Brain pericyte (primary cell): Measurements from ENCODE around the gene CUL4B.
"Not testable (repeated sequence)": the region's sequence is repeated elsewhere in the genome, so short reads cannot be mapped to it uniquely, and the experiment has no call there.

Experiments
- DNase-seq: peaks from one replicate; pipeline ENCODE4 v3.0.0-alpha.2; 2012; ENCODE audit warnings: low read depth, low spot score

Gene CUL4B

DNA sequence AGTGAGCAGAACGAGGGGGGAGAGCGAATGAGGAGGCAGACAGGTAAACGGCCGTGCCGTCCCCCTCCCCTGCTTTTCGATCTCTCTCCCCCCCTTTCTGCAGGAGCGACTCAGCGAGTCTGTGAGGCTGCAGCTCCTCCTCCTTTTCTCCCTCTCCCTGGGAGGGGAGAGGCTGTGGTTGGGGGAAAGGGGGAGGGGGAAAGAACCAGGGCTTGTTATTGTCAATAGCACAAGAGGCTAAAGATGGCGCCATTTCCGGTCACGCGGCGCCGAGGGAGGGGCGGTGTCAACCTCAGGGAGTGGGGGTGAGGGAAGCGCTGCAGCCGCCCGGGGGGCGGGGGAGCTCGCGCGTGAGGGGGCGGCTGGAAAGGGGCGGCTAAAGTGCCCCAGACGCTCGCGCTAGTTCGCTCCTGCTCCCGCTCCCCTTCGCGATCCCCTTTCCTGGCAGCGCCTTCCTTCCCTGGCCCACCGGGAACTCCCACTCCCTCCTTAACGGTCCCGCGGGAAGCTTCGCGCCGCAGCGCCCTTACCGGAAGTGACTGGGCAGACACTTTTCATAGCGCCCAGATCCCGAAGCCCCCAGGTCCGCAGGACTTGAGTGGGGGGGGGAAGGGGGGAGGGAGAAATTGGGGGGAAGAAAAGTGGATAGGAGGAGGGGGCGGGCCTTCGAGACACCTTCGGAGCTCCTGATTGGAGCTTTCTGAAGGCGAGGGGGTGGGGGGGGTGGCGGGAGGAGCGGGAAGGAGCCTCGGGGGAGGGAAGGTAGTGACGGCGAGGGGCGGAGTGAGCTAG lies at the start of gene CUL4B:
CUL4B (minus strand) TSS at position 121 of the 792 bp plus-strand sequence. CDS start 324 bp downstream, outside the sequence.
- DNase-seq, result peak; percentile 87

DNA sequence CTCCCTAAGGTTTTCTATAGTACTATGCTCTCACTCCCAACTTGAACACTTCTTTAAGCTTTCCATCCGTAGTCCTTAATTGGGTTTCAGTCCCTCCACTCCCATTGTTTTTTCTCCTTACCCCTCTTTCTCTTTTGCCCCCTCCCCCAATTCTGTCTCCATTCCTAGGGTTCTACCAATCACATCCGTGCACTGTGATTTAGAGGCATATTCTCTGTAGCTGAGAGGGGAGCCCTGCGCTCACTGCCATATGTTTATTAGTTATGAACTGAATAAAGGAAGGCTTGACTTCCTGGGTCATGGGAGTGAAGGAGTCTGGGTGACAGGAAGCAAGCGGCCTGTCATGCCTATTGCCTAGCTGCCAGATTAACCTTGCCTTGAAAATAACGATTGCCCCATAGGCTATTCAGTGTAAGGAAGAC lies 43.6 kb upstream of the CUL4B start:
- no peak for DNase-seq

DNA sequence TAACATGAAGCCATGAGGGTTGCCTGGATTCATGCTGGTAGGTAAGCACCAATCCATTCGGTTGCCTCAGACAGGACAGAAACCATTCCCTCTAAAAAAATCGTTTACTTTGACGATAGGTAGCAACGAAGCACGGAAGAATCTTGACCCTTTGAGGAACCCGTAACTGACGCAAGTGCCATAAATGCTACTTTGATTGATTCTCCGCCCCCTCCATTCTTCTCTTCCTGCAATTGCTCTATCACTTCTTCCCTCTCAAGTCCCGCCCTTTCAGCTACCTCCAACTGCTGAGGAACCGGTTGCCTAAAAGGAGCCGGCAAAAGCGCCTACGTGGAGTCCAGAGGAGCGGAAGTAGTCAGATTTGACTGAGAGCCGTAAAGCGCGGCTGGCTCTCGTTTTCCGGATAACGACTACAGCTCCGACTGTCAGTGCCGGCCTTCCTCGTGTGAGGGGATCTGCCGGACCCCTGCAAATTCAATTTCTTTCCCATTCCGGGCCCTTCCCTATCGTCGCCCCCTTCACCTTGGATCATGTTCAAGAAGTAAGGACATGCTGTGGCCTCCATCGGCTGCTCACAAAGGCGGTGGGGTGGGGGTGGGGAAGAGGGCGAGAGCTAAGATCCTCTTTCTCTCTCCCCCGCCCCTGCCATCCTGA lies 43.1 kb upstream of the CUL4B start, which contains the start of gene MCTS1:
MCTS1 (plus strand) TSS at position 395 of the 654 bp plus-strand sequence; CDS start at position 531, 136 bp downstream.
- DNase-seq, result peak; percentile 81

DNA sequence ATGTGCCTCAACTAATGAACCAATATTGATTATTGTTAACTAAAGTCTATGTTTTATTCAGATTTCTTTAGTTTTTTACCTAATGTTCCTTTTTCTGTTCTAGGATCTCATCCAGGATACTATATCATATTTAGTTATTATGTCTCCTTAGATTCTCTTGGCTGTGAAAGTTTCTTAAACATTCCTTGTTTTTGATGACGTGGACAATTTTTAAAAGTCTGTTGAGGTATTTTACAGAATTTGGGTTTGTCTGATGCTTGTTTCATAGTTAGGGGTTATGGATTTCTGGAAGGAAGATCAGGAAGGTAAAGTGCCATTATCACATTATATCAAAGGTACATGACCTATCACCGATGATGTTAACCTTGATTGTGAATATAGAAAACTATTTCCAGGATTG lies 24.9 kb upstream of the CUL4B start:
- no peak for DNase-seq

DNA sequence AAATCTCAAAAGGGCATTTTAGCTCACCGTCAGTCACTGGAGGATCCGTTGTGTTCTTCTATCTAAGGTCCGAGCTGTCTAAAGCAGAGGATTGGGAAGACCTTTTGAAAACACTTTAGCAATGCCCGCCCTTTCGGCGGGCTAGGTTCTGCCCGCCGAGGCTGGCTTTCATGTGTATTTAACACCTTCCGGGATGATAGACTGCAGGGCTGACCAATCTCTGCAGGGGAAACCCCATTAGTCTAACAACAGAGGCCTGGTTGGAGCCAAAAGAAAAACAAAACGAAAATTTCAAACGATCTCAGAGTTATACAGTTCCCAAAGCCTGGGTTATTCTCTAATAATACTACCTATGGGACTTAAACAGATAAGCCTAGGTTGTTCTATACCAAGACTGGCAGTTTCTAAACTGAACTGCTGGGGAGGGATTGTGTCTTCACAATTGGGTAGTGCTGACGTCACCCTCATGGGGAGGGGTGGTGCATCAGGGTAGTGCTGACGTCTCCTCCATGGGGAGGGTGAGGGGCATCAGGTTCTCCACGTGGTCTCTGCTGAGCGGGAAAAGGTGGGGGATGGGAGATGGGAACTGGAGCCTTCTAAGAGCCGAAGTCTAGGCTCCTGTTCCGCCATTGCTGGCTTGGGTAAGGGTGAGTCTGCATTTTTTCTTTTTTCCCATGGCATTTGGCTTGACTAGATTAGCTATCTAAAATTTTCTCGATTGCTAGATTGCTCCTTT lies 14.8 kb upstream of the CUL4B start:
- DNase-seq, result no peak

DNA sequence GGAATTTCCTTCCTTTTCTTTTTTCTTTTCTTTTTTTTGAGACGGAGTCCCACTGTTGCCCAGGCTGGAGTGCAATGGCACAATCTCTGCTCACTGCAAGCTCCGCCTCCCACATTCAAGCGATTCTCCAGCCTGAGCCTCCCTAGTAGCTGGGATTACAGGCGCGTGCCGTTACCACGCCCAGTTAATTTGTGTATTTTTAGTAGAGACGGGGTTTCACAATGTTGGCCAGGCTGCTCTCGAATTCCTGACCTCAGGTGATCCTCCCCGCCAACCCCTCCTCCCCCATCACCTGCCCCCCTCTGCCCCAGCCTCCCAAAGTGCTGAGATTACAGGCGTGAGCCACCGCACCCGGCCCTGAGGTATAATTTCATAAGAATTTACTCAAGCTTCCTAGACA lies 13.0 kb upstream of the CUL4B start:
- not testable (repeated sequence) for DNase-seq

DNA sequence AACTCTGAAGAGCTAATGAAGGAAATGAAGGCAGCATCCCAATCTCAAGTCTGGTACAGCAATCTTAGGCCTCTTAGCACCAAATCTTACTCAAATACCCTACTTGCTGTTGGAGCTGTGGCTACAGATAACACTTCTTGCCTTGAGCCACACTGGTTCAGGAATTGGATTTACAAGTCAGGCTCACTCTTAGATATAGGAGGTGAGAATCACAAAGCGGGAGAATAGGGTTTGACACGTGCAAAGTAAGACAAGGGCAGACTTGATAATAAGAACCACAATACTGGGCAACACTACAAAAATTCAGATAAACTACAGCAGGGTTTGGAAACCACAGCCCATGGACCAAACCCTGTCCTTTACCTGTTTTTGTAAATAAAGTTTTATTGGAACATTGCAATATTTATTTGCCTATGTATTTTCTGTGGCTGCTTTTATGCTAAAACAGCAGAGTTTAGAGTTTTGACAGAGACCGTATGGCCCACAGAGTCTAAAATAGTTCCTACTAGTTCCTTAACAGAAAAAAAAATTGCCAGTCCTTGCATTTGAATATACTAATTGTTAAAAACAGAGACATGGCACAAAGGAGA lies 9.3 kb upstream of the CUL4B start:
- no peak for DNase-seq

DNA sequence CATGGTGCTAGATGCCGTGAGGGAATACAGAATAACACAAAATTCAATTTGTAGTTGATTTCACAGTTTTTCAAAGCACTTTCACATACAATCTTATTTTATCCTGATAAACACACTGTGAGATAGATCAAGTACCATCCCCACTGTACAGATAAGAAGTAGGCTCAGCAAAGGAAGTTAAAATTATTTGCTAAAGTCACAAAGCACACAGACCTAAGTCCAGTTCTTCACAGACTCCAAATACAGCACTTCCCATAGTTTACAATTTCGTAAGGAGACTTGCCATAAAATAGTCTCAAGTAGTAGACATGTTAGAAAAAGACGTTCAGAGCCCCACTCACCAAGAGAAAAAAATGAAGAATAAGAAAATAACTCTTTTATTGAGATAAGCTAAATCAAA lies 7.8 kb upstream of the CUL4B start:
- DNase-seq, result no peak

DNA sequence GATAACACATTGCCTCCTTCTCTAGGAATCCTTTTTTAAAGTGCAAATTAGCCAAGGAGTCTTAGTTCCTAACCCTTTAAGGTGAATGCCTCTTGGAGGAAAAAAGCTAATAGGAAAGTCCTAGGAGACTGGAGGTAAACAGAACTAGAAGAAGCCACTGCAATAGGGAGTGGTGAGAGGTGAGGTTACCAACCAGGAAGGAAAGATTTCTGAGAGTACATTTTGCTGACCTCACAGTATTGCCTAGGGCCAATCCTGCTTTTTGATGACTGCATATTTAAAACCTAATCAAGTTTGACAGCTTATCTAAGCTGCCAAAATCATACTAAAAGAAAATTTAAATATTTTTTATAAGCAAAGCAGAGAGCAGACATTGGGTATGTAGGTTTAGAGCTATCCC lies 7.3 kb upstream of the CUL4B start:
- no peak for DNase-seq

DNA sequence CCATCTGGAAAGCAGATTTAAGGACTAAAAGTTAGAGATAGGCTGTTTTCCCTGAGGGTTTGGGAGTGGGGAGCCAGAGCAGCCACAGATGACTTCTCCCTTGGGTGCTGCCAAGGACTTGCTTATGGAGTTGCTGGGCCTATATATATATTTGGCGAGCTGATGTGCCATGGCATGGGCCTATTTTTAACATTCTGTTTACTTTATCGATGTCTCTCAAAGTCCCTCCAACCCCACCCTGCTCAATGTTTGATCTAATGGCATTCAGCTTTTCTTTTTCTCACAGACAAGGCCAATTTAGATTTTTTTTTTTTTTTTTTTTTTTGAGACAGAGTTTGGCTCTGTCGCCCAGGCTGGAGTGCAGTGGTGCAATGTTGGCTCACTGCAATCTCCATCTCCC lies 6.1 kb upstream of the CUL4B start:
- no peak for DNase-seq

DNA sequence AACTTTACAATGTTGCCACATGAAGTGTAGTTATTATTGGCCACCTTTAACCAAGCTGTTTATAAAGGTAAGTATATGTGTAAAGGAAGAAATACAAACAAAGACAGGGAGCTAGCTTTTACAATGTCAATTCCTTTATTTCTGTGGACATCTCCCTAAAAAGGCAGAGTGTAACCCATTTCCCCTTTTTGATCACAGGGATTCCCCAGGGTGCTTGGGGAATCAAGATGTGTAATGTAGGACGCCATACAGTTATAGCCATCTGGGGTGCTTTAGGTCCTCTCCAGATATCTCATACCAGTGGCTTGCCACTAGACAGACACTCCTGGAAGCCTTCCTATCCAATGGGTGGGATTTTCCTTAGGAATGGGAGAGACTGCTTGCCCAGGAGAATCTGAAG lies 4.2 kb upstream of the CUL4B start:
- DNase-seq, result no peak

DNA sequence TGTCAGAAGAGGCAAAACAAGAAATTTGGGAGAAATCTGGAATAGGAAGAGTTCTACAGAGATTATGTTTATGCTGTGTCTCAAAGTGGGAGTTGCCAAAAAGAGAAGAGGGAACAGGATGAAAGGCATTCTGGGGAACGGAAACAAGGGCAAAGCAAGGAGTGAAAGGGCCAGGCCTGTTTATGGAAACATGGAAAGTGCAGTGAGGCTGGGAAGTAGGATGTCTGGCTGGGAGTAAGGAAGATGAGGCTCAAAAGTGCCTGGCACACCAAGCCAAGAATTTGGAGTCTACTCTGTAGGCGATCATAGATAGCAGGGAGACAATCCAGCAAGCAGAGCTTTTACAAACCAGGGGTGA lies 1.8 kb upstream of the CUL4B start:
- DNase-seq, result no peak

DNA sequence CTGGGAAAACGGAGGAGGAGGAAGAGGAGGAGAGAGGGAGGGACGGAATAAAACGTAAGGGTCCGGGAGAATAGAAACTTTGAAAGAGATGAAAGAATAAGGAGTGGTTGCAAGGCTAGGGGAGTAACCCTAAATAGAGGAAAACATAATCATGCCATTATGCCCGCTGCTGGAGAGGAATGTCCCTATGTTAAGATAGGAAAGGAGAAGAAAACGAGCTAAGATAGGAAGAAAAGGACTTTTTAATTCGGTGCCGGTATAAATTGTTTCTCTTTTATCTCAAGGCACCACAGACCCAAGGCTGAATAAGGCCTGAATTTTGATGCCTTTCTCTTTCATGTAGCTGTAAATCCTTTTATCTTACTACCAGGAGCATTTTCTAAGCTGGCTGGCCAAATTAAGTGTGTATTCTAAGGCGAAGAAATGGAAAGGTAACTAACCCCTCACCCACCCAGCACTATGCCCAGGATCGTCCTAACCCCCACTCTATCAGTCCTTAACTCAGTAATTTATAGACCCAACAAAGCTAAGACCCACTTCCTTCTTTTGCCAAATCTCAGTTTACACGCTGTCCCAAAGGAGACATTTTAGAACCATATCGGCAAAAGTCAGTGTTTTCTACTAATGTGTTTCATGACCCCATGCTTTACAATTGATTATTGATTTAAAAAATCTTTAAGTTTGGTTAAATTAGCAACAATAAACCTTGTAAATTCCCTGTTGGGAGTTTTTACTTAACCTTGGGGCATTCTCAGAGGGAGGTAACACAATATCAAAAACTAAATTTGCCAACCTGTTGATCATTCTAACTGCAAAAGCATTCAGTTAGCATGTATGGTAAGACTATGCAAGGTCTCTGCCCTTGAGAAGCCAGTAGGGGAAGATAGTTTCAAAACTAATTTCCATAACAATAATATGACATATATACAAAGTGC lies 1.1 kb upstream of the CUL4B start:
- no peak for DNase-seq

DNA sequence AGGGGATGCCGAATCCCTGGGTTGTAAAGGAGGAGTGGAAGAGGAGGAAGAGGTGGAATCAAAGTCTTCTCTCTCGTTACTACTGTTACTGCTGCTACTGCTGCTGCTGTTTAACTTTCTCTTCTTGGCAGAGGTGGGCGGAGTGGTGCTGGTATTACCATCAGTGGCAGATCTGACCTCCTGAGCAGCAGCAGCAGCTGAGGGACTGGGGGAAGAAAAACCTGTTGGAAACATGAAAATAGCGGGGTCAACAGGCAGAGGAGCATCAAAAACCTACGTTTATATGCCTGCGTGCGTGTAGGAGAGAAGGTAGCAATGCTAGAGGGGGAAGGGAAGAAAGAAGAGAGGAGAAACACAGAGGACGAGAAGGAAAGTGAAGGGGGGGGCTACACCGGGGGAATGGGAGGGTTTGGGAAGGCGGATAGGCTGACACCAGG lies 339 bp downstream of the CUL4B start:
- no peak for DNase-seq

DNA sequence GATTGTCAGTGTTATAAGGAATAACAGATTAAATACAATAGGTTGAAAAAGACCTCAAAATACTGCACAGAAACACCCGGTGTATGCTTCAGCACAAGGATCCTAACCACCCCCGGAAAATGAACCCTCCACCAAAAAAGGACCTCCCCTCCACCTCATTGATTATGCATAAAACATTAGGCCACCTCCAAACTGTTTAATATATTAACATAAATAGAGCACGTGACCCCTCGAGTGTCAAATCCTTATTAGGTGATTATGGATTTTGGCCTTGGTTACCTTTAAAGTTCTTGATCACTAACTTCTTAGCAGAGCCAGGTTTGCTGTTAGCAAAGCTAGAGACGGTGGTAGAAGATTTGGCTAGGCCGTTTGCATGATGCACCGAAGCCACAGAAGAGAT lies 958 bp downstream of the CUL4B start:
- no peak for DNase-seq

DNA sequence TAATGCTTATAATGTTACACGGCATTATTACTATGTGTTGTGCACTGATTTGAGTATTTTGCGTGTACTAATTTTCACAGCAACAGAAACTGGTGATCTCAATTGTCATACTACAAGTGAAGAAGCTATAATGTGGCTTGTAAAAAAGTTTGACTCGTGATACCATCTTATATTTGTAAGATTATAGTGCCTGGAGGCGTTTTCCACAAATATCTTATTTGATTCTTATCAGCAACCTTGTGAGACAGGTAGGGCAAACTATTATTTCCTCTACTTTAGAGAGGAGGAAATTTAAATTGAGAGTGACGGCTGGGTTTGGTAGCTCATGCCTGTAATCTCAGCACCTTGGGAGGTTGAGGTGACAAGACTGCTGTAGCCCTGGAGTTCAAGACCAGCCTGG lies 4.5 kb downstream of the CUL4B start:
- no peak for DNase-seq

DNA sequence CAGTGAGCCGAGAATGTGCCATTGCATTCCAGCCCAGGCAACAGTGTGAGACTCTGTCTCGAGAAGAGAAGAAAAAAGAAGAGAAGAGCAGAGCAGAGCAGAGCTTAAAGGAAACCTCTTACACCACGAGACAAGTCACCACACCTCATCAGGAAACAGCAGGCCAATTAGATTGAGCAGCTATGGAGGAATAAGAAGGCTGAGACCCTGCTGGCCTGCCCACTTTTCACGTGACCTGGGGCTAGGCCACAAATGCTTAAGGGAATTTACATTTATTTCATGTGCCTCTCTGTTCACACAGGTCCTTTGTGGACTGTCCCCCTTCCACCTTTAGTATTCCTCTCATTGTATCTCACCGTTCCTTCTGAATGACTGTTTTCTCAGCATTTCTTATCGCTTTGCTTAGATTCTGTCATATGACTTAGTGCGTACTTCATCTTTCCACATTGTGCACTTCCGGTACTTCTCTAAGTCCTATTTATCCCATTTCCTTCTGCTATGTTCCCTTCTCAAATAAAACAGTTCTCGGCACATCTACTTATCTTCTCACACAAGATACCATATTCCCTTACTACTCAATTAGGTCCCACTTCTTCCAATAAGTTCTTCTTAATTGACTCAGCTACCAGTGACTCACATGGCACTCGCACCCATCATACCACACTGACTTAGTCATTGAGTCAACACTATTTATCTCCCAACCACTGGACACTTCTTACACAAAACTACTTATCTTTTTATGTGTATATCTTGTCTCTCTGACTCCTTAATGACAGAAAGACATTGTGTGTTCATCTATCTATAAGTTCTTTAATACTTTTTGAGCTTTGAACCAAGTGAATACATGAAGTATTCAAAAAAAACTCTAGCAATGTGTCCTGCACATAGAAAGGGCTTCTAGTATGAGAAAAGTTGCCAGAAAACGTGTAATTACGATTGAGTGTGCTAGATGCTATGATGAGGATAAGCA lies 11.0 kb downstream of the CUL4B start:
- peak; percentile 12 for DNase-seq

DNA sequence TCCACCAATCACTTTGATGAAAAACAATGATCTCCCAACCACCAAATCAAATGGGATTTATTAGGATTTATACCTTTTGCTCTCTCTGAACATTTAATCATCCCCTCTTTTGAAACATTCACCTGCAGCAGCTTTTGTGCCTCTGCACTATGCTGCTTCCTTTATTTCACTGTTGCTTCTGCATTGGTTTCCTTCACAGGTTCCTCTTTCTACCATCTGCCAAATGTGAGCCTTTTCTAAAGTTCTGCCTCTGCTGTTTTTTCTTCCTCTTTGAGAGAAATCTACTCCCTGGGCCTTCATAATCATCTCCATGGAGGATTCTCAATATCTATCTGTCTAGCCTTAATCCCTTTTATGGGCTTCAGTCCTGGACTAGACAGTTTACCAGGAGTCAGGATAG lies 24.7 kb downstream of the CUL4B start:
- DNase-seq, result no peak

DNA sequence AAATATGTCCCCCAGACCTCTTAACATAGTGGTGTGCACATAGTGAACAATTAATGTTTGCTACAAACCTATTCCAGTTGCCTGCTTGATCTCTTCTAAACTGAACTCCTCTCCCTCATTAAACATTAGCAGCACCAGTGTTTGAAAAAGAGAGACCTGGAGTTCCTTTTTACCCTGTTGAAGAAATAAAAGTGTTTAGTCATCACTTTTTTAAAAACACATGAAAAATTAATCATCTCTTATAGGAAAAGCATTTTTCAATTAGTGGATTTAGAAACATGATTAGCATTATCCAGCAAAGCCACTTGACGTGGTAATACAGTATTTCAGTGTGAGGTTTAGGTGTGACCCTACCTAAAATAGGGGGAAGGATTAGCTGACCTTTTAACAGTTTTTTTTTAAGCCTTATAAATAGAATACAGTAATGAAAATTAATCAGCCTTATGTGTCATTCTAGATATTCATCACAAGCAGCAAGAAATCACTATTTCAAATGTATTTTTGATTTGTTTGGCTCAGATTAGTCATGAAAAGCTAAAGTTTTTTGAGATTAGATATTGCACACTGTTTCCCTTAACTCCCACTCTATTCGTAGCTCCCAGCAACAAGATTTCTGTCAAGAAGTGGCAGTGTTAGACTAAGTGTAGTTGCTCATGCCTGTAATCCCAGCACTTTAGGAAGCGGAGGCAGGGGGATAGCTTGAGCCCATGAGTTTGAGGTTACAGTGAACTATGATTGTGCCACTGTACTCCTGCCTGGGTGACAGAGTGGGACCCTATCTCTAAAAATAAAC lies 26.2 kb downstream of the CUL4B start:
- DNase-seq, result no peak
